Activated CD4-positive, alpha-beta T cell treated with anti-CD3 and anti-CD28 coated beads for 36 hours (primary cell): ENCODE results near the gene TIMM50. TPM values are rescaled to one million over a fixed set of nuclear protein-coding genes. Genes with fewer than 3 reads are reported as not detected.
A peak's percentile ranks its signal among the peaks of the same experiment; 100 is the strongest.

Source experiments
- ATAC-seq: fragments of 200-7000 bp; cut with Tn5 transposase; one replicate; pipeline ENCODE4 v1.10.0; 2021; ENCODE audit warnings: mild to moderate bottlenecking, moderate library complexity
- CTCF ChIA-PET: fragments of 350-600 bp; sonication (Branson Sonifier 250); formaldehyde crosslinking; loops from one replicate; lab custom pipeline; 2021; ENCODE audit warnings: antibody characterized with exemption; lab: Charles Lee
- POLR2A ChIA-PET: fragments of 350-600 bp; sonication (Branson Sonifier 250); formaldehyde crosslinking; loops from one replicate; lab custom pipeline; 2021; ENCODE audit warnings: antibody characterized with exemption, inconsistent platforms; lab: Charles Lee
- DNase-seq: peaks from one replicate; pipeline ENCODE4 v3.0.0-alpha.2; 2020
- H3K27ac Mint-ChIP-seq: one replicate; pipeline ENCODE4 v1.8.0; 2021; ENCODE audit warnings: mixed read lengths
- H3K27me3 Mint-ChIP-seq: one replicate; pipeline ENCODE4 v1.8.0; 2021; ENCODE audit warnings: mixed read lengths
- H3K36me3 Mint-ChIP-seq: one replicate; pipeline ENCODE4 v1.8.0; 2021; ENCODE audit warnings: low read depth, mixed read lengths
- H3K4me1 Mint-ChIP-seq: one replicate; pipeline ENCODE4 v1.8.0; 2021; ENCODE audit warnings: mixed read lengths
- H3K4me3 Mint-ChIP-seq: one replicate; pipeline ENCODE4 v1.8.0; 2021; ENCODE audit warnings: mild to moderate bottlenecking, moderate library complexity, mixed read lengths
- H3K9me3 Mint-ChIP-seq: one replicate; pipeline ENCODE4 v1.8.0; 2021; ENCODE audit warnings: low read depth, mixed read lengths
- intact Hi-C, 2 experiments: fragments of 100-400 bp; cut with DNase I in 1 of 2; cut with micrococcal nuclease in 1 of 2; formaldehyde crosslinking; loops; one replicate each; pipeline versions ENCODE4 v1.14.2 to v1.15.1; 2022 to 2024; cut with DNase I, micrococcal nuclease
- total RNA-seq, 2 experiments: library from RNA; stranded (reverse); gene quantifications; one replicate each; pipeline ENCODE4 v1.2.3, GENCODE V29; 2021

Gene TIMM50
- total RNA-seq, 2 experiments from 2014 or later: 99.4 to 126 TPM

DNA sequence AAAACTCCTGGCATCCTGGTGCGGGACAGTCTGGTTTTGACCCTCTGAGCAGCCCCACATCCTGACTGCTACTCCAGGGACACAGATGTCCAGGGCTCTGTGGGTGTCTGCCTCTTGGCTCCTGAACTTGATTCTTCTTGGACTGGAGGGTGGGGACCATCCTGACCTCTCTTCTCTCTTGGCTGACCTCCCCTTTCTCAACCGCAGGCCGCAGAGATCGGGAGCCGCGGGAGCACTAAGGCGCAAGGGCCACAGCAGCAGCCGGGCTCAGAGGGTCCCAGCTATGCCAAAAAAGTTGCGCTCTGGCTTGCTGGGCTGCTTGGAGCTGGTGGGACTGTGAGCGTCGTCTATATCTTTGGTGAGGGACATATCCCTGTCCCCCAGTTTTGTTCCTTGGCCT, 1.0 kb downstream of the TIMM50 start:
- no peaks in the 10 kb centered on the region for H3K27me3 Mint-ChIP-seq
- intact Hi-C loops: loop anchor here (2.0 to 5.0 kb wide), 3 partner anchors 35 to 709 kb away; partner anchors contain the start of genes MAP3K10 (in 1 of the 2) and SAMD4B (in 1 of the 2)
- DNase-seq (no peak), ATAC-seq (no peak)
- peaks cover 25% of the 10 kb centered on the region for H3K36me3 Mint-ChIP-seq
- H3K27ac Mint-ChIP-seq: peak overlapping the region; percentile 85
- ChIA-PET CTCF (interaction anchor here (2.2 kb wide), 1 partner anchor 52 kb away, joined by 10 read pairs; the partner anchor contains the start of gene EID2B), POLR2A (interaction anchor here (1.0 kb wide), 1 partner anchor 34 kb away, joined by 3 read pairs; no protein-coding TSS in a partner anchor)
- H3K9me3 Mint-ChIP-seq: no peaks in the 10 kb centered on the region
- peak overlapping the region; percentile 95 for H3K4me3 Mint-ChIP-seq
- peaks cover 24% of the 10 kb centered on the region for H3K4me1 Mint-ChIP-seq

DNA sequence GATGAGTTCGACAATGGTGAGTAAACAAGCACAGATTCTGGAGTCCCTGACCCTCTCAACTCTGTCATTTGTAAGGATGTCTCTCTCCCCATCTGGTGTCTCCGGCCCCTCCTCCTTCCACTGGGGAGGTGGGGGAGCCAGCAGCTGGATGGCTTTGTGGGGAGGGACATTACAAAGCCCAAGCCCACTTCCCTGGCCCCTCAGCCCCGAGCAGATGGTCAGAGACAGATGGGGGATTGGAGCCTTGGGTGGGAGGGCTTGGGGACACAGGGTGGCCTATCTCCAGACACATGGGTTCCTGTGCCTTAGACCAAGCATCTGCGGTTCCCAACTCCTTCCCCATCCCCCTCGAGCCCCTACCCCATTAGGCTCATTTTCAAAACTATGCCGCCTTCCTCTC, 2.5 kb downstream of the TIMM50 start:
- Mint-ChIP-seq H3K27ac (no peak overlapping the region), H3K4me3 (peak overlapping the region; percentile 95), H3K36me3 (peaks cover 28% of the 10 kb centered on the region), H3K27me3 (no peaks in the 10 kb centered on the region), H3K9me3 (no peaks in the 10 kb centered on the region), H3K4me1 (peaks cover 24% of the 10 kb centered on the region)
- DNase-seq (no peak), ATAC-seq (no peak)
- intact Hi-C loops: loop anchor here in 1 of 2 experiments (5.0 kb wide), 1 partner anchor 141 kb away; the partner anchor contains the start of gene SAMD4B
- ChIA-PET CTCF (interaction anchor here (0.7 kb wide), 2 partner anchors 9 to 1046 kb away, joined by 3 to 5 read pairs; no protein-coding TSS in a partner anchor), POLR2A (no interaction called here)

DNA sequence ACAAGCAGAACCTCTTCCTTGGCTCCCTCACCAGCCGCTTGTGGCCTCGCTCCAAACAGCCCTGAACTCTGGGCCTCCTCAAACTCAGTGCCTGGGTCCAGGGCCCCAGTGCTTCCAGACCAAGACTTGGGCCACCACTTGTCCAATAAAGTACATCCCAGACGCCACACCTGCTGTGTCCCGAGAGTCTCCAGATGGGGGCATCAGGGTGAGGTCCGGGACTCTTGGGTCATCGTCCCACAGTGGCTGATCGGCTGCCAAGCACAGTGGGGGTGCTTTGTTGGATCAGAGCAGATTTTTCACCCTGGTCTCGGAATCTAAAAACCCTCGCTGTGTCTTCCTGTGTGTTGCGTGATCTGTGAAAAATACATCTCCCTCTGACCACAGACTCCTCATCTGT, 9.1 kb downstream of the TIMM50 start:
- Mint-ChIP-seq H3K27me3 (no peaks in the 10 kb centered on the region), H3K4me1 (no peaks in the 10 kb centered on the region), H3K4me3 (no peak overlapping the region), H3K27ac (no peak overlapping the region), H3K9me3 (no peaks in the 10 kb centered on the region), H3K36me3 (peaks cover 29% of the 10 kb centered on the region)
- POLR2A ChIA-PET: no interaction called here
- intact Hi-C loops: no loop called here
- CTCF ChIA-PET: interaction anchor here (0.7 kb wide), 1 partner anchor 15 kb away, joined by 5 read pairs; no protein-coding TSS in a partner anchor
- DNase-seq (no peak), ATAC-seq (no peak)

- POLR2A ChIA-PET: interaction anchor here (0.6 kb wide), 3 partner anchors 44 to 871 kb away, joined by 3 to 4 read pairs (median 4); no protein-coding TSS in a partner anchor
- Mint-ChIP-seq H3K4me1 (no peaks in the 10 kb centered on the region), H3K9me3 (no peaks in the 10 kb centered on the region), H3K36me3 (peaks cover 18% of the 10 kb centered on the region), H3K27me3 (peaks cover 7% of the 10 kb centered on the region), H3K27ac (no peak overlapping the region), H3K4me3 (no peak overlapping the region)
- DNase-seq: no peak
- CTCF ChIA-PET: interaction anchor here (1.0 to 1.4 kb wide), 2 partner anchors 9 to 40 kb away, joined by 5 to 6 read pairs; partner anchors contain the start of gene EID2B
- intact Hi-C loops: no loop called here
- ATAC-seq: no peak
Observed at GRCh38 chr19:39492225-39492624, 11.6 kb downstream of the TIMM50 start.

- peaks cover 7% of the 10 kb centered on the region for H3K27me3 Mint-ChIP-seq
- H3K9me3 Mint-ChIP-seq: no peaks in the 10 kb centered on the region
- ATAC-seq: no peak
- H3K4me3 Mint-ChIP-seq: no peak overlapping the region
- CTCF ChIA-PET: interaction anchor here (1.0 to 1.5 kb wide), 3 partner anchors 10 to 40 kb away, joined by 4 to 6 read pairs (median 5); partner anchors contain the start of gene EID2B
- no peak overlapping the region for H3K27ac Mint-ChIP-seq
- no peak for DNase-seq
- H3K36me3 Mint-ChIP-seq: peaks cover 17% of the 10 kb centered on the region
- POLR2A ChIA-PET: interaction anchor here (0.6 kb wide), 1 partner anchor 44 kb away, joined by 3 read pairs; no protein-coding TSS in a partner anchor
- no peaks in the 10 kb centered on the region for H3K4me1 Mint-ChIP-seq
- intact Hi-C loops: no loop called here
Observed at GRCh38 chr19:39492788-39493187, 12.2 kb downstream of the TIMM50 start.

- ATAC-seq: no peak
- no peak for DNase-seq
- H3K36me3 Mint-ChIP-seq: peaks cover 5% of the 10 kb centered on the region
- ChIA-PET POLR2A (no interaction called here), CTCF (interaction anchor here (1.2 kb wide), 1 partner anchor 54 kb away, joined by 5 read pairs; no protein-coding TSS in a partner anchor)
- no peak overlapping the region for H3K4me3 Mint-ChIP-seq
- intact Hi-C loops: loop anchor here in 1 of 2 experiments (5.0 kb wide), 1 partner anchor 38 kb away; the partner anchor contains the start of gene EID2B
- H3K4me1 Mint-ChIP-seq: peaks cover 12% of the 10 kb centered on the region
- peaks cover 20% of the 10 kb centered on the region for H3K27me3 Mint-ChIP-seq
- no peaks in the 10 kb centered on the region for H3K9me3 Mint-ChIP-seq
- H3K27ac Mint-ChIP-seq: no peak overlapping the region
Observed at GRCh38 chr19:39494661-39495060, 14.0 kb downstream of the TIMM50 start.

DNA sequence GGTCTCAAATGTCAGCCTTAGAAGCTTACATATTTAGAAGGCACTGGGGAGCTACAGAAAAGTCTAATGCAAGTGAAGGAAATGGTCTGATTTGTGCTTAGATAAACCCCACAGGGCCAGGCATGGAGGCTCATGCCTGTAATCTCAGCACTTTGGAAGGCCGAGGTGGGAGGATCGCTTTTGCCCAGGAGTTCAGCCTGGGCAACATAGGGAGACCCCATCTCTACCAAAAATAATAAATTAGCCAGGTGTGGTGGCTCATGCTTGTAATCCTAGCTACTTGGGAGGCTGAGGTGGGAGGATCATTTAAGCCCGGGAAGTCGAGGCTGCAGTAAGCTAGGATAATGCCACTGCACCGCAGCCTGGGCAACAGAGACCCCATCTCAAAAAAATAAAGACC, 15.4 kb downstream of the TIMM50 start:
- peaks cover 14% of the 10 kb centered on the region for H3K4me1 Mint-ChIP-seq
- no peak overlapping the region for H3K4me3 Mint-ChIP-seq
- ChIA-PET CTCF (interaction anchor here (0.7 to 1.0 kb wide), 4 partner anchors 19 to 175 kb away, joined by 3 to 5 read pairs (median 4); no protein-coding TSS in a partner anchor), POLR2A (no interaction called here)
- H3K36me3 Mint-ChIP-seq: no peaks in the 10 kb centered on the region
- ATAC-seq: no peak
- no peaks in the 10 kb centered on the region for H3K9me3 Mint-ChIP-seq
- intact Hi-C loops: loop anchor here in 1 of 2 experiments (5.0 kb wide), 1 partner anchor 36 kb away; the partner anchor contains the start of gene EID2B
- peaks cover 31% of the 10 kb centered on the region for H3K27me3 Mint-ChIP-seq
- no peak overlapping the region for H3K27ac Mint-ChIP-seq
- no peak for DNase-seq

DNA sequence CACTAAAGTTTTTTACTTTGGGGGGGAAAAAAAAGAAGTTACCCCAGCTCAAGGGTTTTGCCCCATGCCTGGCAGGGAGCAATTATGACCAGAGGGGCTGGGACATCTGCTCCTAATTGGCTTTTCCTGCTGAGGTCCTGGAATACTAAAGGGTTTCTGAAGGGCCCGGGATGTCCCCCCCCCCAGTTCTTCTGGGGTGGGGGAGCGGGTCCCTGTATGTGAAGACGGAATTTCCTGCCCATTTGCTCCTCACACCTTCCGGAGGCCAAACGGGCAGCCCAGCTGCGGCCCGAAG, 17.0 kb downstream of the TIMM50 start:
- Mint-ChIP-seq H3K36me3 (no peaks in the 10 kb centered on the region), H3K27me3 (peaks cover 32% of the 10 kb centered on the region), H3K4me1 (peaks cover 14% of the 10 kb centered on the region), H3K4me3 (no peak overlapping the region), H3K27ac (no peak overlapping the region), H3K9me3 (no peaks in the 10 kb centered on the region)
- ChIA-PET POLR2A (interaction anchor here (0.6 to 1.1 kb wide), 2 partner anchors 21 to 62 kb away, joined by 4 read pairs; partner anchors contain the start of gene RPS16), CTCF (interaction anchor here (0.6 to 1.0 kb wide), 5 partner anchors 10 to 1119 kb away, joined by 3 to 4 read pairs (median 3); no protein-coding TSS in a partner anchor)
- intact Hi-C loops: loop anchor here in 1 of 2 experiments (5.0 kb wide), 1 partner anchor 35 kb away; the partner anchor contains the start of gene EID2B
- ATAC-seq (no peak), DNase-seq (no peak)

- DNase-seq (peak; percentile 57), ATAC-seq (peak; percentile 45)
- Mint-ChIP-seq H3K4me1 (peaks cover 17% of the 10 kb centered on the region), H3K27ac (no peak overlapping the region), H3K27me3 (peaks cover 33% of the 10 kb centered on the region), H3K4me3 (peak overlapping the region; percentile 31), H3K9me3 (no peaks in the 10 kb centered on the region), H3K36me3 (no peaks in the 10 kb centered on the region)
- CTCF ChIA-PET: interaction anchor here (0.6 to 2.3 kb wide), 8 partner anchors 10 to 1119 kb away, joined by 3 to 7 read pairs (median 3); no protein-coding TSS in a partner anchor
- POLR2A ChIA-PET: interaction anchor here (0.6 to 1.1 kb wide), 3 partner anchors 11 to 63 kb away, joined by 3 to 4 read pairs (median 4); partner anchors contain the start of gene RPS16
- intact Hi-C loops: loop anchor here in 1 of 2 experiments (5.0 kb wide), 1 partner anchor 34 kb away; the partner anchor contains the start of gene EID2B
Observed at GRCh38 chr19:39497996-39498797, 17.6 kb downstream of the TIMM50 start.

DNA sequence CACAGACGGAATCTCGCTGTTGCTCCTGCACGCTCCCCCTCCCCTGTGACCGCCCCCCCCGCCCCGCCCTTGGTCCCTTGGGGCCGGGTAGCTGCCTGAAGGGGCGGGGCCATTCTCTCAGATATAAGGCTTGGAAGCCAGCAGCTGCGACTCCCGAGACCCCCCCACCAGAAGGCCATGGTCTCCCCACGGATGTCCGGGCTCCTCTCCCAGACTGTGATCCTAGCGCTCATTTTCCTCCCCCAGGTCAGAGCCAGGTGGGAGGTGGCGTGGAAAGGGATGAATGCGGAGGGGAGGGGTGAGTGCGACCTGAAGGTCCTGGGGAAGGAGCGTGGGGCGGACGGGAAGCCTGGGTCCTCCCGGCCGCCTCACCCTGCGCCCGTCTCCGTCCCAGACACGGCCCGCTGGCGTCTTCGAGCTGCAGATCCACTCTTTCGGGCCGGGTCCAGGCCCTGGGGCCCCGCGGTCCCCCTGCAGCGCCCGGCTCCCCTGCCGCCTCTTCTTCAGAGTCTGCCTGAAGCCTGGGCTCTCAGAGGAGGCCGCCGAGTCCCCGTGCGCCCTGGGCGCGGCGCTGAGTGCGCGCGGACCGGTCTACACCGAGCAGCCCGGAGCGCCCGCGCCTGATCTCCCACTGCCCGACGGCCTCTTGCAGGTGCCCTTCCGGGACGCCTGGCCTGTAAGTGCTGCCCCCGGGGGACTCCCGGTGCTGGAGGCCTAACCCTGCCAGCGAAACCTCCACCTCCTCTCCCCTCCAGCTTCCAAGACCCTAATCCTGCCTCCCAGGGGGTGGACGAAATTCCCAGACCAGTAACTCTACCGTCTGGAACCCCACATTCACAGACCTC, 18.4 kb downstream of the TIMM50 start, which contains the start of gene DLL3:
Gene DLL3 (plus strand): TSS at position 150 of the 845 bp plus-strand sequence. CDS start 28 bp downstream, at position 178.
- POLR2A ChIA-PET: interaction anchor here (0.7 kb wide), 1 partner anchor 10 kb away, joined by 3 read pairs; no protein-coding TSS in a partner anchor
- Mint-ChIP-seq H3K4me3 (peak within 1 kb of the TSS; percentile 31), H3K36me3 (no peaks in the 10 kb centered on the region), H3K4me1 (peaks cover 19% of the 10 kb centered on the region), H3K27ac (no peak within 1 kb of the TSS), H3K27me3 (peaks cover 41% of the 10 kb centered on the region), H3K9me3 (no peaks in the 10 kb centered on the region)
- intact Hi-C loops: loop anchor here in 1 of 2 experiments (5.0 kb wide), 1 partner anchor 33 kb away; the partner anchor contains the start of gene EID2B
- DNase-seq (peak; percentile 36), ATAC-seq (no peak)
- CTCF ChIA-PET: interaction anchor here (0.6 to 2.3 kb wide), 3 partner anchors 25 to 59 kb away, joined by 3 to 7 read pairs (median 3); no protein-coding TSS in a partner anchor
